ENCODE measurements around the gene UCHL5.
A peak's percentile ranks its signal among the peaks of the same experiment; 100 is the strongest.

UCHL5 gene

GRCh38 chr1:193059282-193060114 is at the start of gene UCHL5, which contains the start of gene RO60:
UCHL5 (minus strand) TSS chr1:193059360; CDS start chr1:193059260, 100 bp downstream.
RO60 (plus strand) TSS chr1:193059612; CDS start chr1:193069055, 9,443 bp downstream.
- peak; percentile 96 for DNase-seq

- DNase-seq = no peak
Measured at GRCh38 chr1:193108471-193108870, 49.3 kb upstream of the UCHL5 start.

DNA sequence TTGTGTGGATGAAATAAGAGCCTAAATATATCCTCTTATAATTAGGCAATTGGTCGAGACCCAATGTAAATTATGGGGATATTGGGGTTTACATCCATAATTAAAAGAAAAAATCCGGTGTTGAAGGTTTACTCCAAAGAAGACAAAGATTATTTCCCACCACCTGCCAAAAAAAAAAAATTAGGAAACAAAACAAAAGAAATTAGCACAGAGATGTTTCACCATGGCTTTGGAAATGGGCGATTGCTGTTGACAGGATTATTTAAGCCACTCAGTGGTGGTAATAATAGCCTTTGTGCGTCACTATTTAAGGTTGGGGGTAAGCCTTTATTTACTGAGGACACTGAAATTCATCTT is 46.6 kb upstream of the UCHL5 start:
- no peak for DNase-seq

GRCh38 chr1:193104907-193105820 is 46.0 kb upstream of the UCHL5 start, which contains the start of gene GLRX2:
GLRX2 (minus strand) TSS chr1:193105414; CDS start chr1:193105382, 32 bp downstream.
- DNase-seq = peak; percentile 79

DNA sequence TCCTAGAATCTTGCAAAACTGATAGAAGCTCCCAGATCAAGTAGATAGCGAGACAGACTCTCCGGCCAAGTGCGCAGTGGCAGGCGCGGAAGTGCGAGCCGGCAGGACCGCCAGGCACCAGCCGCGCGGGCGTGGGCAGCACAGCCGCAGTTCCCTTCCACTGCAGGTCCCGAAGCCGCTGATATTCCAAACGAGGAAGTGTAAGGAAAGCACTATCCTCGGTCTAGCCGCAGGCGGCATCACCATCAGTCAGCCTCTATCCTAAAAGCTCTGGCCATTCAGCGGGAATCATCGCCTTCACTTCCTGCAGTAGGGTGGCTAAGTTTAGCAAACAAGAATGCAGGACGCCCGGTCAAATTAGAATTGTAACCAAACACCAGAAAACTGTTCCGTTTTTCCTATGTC is 45.3 kb upstream of the UCHL5 start:
- peak; percentile 15 for DNase-seq

- DNase-seq = no peak
Measured at GRCh38 chr1:193103759-193104501, 44.8 kb upstream of the UCHL5 start.

- DNase-seq = no peak
Measured at GRCh38 chr1:193102662-193103061, 43.5 kb upstream of the UCHL5 start.

- no peak for DNase-seq
Measured at GRCh38 chr1:193094112-193094511, 35.0 kb upstream of the UCHL5 start.

GRCh38 chr1:193090865-193091264 is 31.7 kb upstream of the UCHL5 start:
- no peak for DNase-seq

GRCh38 chr1:193087893-193088292 is 28.7 kb upstream of the UCHL5 start:
- DNase-seq = no peak

GRCh38 chr1:193086342-193086741 is 27.2 kb upstream of the UCHL5 start:
- no peak for DNase-seq

- no peak for DNase-seq
Measured at GRCh38 chr1:193085263-193085662, 26.1 kb upstream of the UCHL5 start.

GRCh38 chr1:193083365-193084088 is 24.4 kb upstream of the UCHL5 start:
- no peak for DNase-seq

DNA sequence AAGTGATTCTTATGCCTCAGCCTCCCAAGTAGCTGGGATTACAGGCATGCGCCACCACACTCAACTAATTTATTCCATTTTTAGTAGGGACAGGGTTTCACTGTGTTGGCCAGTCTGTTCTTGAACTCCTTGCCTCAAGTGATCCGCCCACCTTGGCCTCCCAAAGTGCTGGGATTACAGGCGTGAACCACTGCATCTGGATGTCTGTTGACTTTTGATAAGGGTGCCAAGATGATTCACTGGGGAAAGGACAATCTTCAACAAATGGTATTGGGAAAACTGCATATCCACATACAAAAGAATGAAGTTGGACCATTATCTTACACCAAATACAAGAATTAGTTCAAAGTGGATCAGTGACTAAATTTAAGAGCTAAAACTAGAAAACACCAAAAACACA is 20.0 kb upstream of the UCHL5 start:
- no peak for DNase-seq

- DNase-seq = no peak
Measured at GRCh38 chr1:193077991-193078390, 18.8 kb upstream of the UCHL5 start.

DNA sequence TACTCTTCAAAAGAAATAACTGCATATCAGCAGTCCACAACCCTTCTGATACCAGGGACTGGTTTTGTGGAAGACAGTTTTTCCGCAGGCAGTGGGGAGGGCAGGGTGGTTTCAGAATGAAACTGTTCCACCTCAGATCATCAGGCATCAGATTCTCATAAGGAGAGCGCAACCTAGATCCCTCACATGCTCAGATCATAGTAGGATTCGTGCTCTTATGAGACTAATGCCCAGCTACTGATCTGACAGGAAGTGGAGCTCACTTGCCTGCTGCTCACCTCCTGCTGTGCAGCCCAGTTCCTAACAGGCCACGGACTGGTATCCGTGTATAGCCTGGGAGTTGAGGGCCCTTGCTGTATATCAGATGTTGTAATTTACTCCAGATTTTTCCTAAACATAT is 11.8 kb upstream of the UCHL5 start:
- no peak for DNase-seq

DNA sequence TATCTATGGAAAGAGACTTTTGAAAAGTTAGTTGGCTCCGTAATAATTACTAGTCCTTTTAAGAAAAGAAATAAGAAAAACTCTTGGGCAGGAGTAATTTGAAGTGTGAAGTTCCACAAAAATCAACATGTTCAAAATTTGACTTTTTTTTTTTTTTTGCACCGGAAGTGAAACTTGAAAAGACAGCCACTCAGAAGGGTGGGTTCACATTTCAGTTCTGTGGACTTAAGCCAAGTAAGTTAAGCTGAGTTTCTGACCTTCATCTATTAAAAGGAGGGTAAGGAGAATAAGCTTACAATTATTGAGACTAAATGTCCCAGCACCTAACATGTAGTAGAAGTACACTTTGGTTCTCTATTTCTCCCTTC is 11.2 kb upstream of the UCHL5 start:
- no peak for DNase-seq

DNA sequence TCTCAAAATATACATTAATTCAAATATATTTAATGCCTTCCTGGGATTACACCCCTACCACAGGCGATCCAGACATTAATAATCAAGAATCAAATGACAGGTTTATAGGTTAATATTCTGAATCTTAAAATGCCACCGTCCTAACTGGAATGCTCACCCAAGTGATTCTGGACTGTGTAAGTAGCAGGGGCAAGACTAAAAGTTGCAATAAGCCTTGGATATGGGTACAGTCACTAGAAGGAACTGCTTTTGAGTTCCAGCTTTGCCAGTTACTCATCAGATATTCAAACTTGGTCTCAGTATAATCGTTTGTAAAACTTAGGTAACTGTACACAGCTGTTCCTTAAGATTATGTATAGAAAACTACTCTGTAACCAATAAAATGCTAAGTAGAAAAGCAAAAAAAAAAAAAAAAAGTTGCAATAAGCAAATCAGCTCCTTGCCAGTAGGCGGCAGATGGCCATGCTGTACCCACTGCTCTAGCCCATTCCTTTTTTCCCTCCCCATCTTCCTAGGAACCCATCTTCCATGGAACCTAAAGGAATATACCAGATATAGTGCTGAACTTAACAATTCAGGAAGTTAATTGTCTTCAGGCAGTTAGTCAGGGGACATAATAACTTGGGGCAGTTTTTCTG is 10.7 kb upstream of the UCHL5 start:
- DNase-seq = no peak

- DNase-seq = no peak
Measured at GRCh38 chr1:193068013-193068412, 8.9 kb upstream of the UCHL5 start.

DNA sequence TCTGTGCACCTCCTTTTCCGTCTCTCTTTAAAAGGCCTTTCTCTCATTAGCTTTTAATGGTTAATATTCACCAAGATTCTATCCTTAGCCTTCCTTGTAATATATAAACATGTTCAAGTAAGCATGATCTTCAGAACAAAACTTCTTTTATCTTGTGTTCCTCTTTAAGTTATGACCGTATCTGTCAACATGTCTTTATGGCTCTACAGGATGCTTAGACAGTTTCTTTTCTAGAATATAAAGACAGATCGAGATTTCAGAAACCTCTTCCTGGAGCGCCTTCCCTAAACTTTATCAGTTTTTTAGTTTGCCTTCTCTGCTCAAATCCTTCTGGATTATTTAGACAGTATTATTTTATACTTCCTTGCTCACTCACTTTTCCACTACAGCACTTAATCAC is 7.4 kb upstream of the UCHL5 start:
- DNase-seq = no peak

- DNase-seq = no peak
Measured at GRCh38 chr1:193065954-193066353, 6.8 kb upstream of the UCHL5 start.

Data from NK-92 treated with Interleukin-12 subunit alpha and Interleukin-12 subunit beta, amount 100 ng/mL, for 24 hours (cell line).